ENCODE measurements around the gene EML5. TPM values are rescaled to one million over a fixed set of nuclear protein-coding genes. Genes with fewer than 3 reads are reported as not detected.
A peak's percentile ranks its signal among the peaks of the same experiment; 100 is the strongest.

Gene EML5
- total RNA-seq, 1 experiment from 2014 or later: 0.85 TPM

DNA sequence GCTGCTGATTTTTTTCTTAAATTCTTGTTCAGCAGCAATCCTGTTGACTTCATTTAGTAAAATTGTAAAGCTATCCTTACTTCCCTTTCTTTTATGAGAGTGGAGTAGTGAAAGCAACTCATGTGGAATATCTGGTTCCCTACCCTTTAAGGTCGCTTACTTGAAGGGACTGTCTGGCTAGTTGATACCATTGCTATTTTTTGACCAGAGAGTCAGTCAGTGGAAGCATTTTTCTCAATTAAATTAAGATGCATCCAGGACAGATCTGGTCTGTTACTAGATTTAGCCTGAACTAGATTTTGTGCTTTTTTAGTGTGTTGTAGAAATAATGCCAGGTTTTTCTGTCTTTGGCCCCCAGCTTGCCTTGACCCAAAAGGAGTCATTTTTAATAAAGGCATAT is 49.7 kb upstream of the EML5 start (continued):
- TF ChIP-seq, protein P1, sequence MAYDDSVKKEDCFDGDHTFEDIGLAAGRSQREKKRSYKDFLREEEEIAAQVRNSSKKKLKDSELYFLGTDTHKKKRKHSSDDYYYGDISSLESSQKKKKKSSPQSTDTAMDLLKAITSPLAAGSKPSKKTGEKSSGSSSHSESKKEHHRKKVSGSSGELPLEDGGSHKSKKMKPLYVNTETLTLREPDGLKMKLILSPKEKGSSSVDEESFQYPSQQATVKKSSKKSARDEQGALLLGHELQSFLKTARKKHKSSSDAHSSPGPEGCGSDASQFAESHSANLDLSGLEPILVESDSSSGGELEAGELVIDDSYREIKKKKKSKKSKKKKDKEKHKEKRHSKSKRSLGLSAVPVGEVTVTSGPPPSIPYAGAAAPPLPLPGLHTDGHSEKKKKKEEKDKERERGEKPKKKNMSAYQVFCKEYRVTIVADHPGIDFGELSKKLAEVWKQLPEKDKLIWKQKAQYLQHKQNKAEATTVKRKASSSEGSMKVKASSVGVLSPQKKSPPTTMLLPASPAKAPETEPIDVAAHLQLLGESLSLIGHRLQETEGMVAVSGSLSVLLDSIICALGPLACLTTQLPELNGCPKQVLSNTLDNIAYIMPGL (CRISPR knock-in tag; IDR thresholded peaks at IDR 0.05): no peak

DNA sequence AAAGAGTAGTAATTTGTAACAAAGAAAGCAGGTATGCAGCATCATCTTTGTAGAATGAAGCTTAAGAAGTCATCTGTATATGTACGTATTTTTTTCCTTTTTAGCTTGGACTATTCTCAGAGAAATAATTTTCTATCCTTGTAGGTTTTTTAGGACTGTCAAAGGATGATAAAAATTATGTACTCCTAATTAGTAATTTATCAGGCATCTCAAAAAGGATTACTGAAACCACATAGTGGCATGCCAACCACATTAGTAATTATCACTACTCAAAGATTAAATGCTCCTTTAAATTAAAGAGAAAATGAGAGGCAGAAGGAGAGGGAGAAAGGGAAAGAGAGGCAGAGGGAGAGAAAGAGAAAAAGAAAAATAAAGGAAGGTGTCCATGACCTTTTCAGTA is 49.0 kb upstream of the EML5 start:
- no peak overlapping the region for H3K27ac Mint-ChIP-seq

DNA sequence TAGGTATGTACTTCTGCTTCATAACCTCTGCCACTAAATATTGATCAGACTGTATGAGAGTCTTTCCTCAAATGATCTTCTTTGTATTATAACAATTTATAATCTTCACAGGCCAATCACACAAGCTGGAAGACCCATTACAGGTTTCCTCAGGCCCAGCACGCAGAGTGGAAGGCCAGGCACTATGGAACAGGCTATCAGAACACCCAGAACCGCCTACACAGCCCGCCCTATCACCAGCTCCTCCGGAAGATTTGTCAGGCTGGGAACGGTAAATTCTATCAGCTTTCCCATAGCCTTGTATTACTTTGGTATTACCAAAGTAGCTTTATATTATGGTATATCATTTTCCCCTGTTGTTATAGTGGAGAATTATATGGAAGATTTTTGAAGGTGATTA is 48.2 kb upstream of the EML5 start:
- Mint-ChIP-seq H3K9me3 (no peaks in the 10 kb centered on the region), H3K36me3 (no peaks in the 10 kb centered on the region; the same call in 1 of the 2 replicates), H3K27me3 (ENCODE audit: low read depth) (no peaks in the 10 kb centered on the region), H3K4me3 (no peak overlapping the region), H3K4me1 (0 out of 2 replicates have a peak, but pooled peaks cover 3% of the 10 kb centered on the region), H3K27ac (no peak overlapping the region)
- CTCF ChIA-PET: no interaction called here
- DNase-seq (ENCODE audit: low spot score): no peak
- POLR2A ChIA-PET: no interaction called here
- peak; percentile 52 for ATAC-seq
- no peak for TF ChIP-seq CTCF (IDR thresholded peaks at IDR 0.05)
- no peak for TF ChIP-seq TCF7 (CRISPR knock-in tag; IDR thresholded peaks at IDR 0.05; ENCODE audit: low read depth)
- no peak for TF ChIP-seq ETV6 (CRISPR knock-in tag; IDR thresholded peaks at IDR 0.05)
- no peak for TF ChIP-seq TP53 (CRISPR knock-in tag; IDR thresholded peaks at IDR 0.05)
- TF ChIP-seq, protein P2, sequence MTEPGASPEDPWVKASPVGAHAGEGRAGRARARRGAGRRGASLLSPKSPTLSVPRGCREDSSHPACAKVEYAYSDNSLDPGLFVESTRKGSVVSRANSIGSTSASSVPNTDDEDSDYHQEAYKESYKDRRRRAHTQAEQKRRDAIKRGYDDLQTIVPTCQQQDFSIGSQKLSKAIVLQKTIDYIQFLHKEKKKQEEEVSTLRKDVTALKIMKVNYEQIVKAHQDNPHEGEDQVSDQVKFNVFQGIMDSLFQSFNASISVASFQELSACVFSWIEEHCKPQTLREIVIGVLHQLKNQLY (CRISPR knock-in tag; IDR thresholded peaks at IDR 0.05): no peak
- no peak for TF ChIP-seq ZNF263 (CRISPR knock-in tag; IDR thresholded peaks at IDR 0.05; ENCODE audit: low read depth)
- TF ChIP-seq, protein P3, sequence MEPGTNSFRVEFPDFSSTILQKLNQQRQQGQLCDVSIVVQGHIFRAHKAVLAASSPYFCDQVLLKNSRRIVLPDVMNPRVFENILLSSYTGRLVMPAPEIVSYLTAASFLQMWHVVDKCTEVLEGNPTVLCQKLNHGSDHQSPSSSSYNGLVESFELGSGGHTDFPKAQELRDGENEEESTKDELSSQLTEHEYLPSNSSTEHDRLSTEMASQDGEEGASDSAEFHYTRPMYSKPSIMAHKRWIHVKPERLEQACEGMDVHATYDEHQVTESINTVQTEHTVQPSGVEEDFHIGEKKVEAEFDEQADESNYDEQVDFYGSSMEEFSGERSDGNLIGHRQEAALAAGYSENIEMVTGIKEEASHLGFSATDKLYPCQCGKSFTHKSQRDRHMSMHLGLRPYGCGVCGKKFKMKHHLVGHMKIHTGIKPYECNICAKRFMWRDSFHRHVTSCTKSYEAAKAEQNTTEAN (CRISPR knock-in tag; IDR thresholded peaks at IDR 0.05): no peak
- no peak for TF ChIP-seq ZNF423 (CRISPR knock-in tag; IDR thresholded peaks at IDR 0.05)

More for the DNA sequence above, 49.0 kb upstream of the EML5 start:
- TF ChIP-seq NR1H2 (CRISPR knock-in tag; IDR thresholded peaks at IDR 0.05) (no peak), ETV6 (CRISPR knock-in tag; IDR thresholded peaks at IDR 0.05) (no peak), USF2 (CRISPR knock-in tag; IDR thresholded peaks at IDR 0.05) (no peak), GTF2I (CRISPR knock-in tag; conservative IDR thresholded peaks at IDR 0.05) (no peak), NR3C1 (CRISPR knock-in tag; conservative IDR thresholded peaks at IDR 0.05; ENCODE audit: low read depth) (no peak), ZNF423 (CRISPR knock-in tag; IDR thresholded peaks at IDR 0.05) (no peak)
- TF ChIP-seq, protein P2 (CRISPR knock-in tag; IDR thresholded peaks at IDR 0.05): no peak
- TF ChIP-seq, protein P3 (CRISPR knock-in tag; IDR thresholded peaks at IDR 0.05): no peak
- Mint-ChIP-seq H3K4me1 (0 out of 2 replicates have a peak, but pooled peaks cover 3% of the 10 kb centered on the region), H3K36me3 (no peaks in the 10 kb centered on the region; the same call in 1 of the 2 replicates), H3K9me3 (no peaks in the 10 kb centered on the region), H3K4me3 (no peak overlapping the region), H3K27me3 (ENCODE audit: low read depth) (no peaks in the 10 kb centered on the region)
- ATAC-seq (no peak), DNase-seq (ENCODE audit: low spot score) (no peak)
- ChIA-PET CTCF (no interaction called here), POLR2A (no interaction called here)
